Psoas muscle (tissue), 8 donors: ENCODE results near the gene ULK3. TPM values are rescaled to one million over a fixed set of nuclear protein-coding genes. Genes with fewer than 3 reads are reported as not detected.

Experiments
- ATAC-seq, 4 donors: fragments of 200-7000 bp; cut with Tn5 transposase; one replicate each; pipeline ENCODE4 v1.9.1; 2020; ENCODE audit warnings: moderate library complexity in 3 of 4, mild to moderate bottlenecking in 2 of 4
- DNase-seq, 2 donors: peaks; one replicate each; pipeline ENCODE4 v3.0.0-alpha.2; 2020
- H3K27ac ChIP-seq: fragments of 200-600 bp; one replicate; pipeline ENCODE4 v1.8.0; 2022
- H3K27me3 ChIP-seq, 3 donors: fragments of 200-600 bp in 1 of 3; one replicate each; pipeline versions ENCODE4 v1.6.1 to v1.8.0; 2013 to 2022; ENCODE audit warnings: low read length in 2 of 3, mild to moderate bottlenecking in 2 of 3, moderate library complexity in 1 of 3; ENCODE audit not compliant: insufficient read depth in 3 of 3
- H3K36me3 ChIP-seq, 2 donors: fragments of 200-600 bp in 1 of 2; one replicate each; pipeline versions ENCODE4 v1.6.1 to v1.8.0; 2013 to 2022; ENCODE audit warnings: low read depth in 1 of 2, mild to moderate bottlenecking in 1 of 2, moderate library complexity in 1 of 2; ENCODE audit not compliant: insufficient read depth in 1 of 2
- H3K4me1 ChIP-seq: fragments of 200-600 bp; one replicate; pipeline ENCODE4 v1.8.0; 2022
- H3K4me3 ChIP-seq: fragments of 200-600 bp; one replicate; pipeline ENCODE4 v1.8.0; 2022; ENCODE audit warnings: mild to moderate bottlenecking
- H3K9me3 ChIP-seq: fragments of 200-600 bp; one replicate; pipeline ENCODE4 v1.8.0; 2022
- WGBS, 3 donors: extraction: QIAGEN DNeasy Blood & Tissue Kit; methylation state at CpG; one replicate each; pipeline versions ENCODE4 v1.1.6 to v1.1.7; 2013; 5-methylcytosine and 5-hydroxymethylcytosine counted together
- intact Hi-C, 2 donors: fragments of 100-400 bp; cut with DNase I; formaldehyde crosslinking; loops; one replicate each; pipeline versions ENCODE4 v1.11.0 to v1.14.2; 2022
- polyA plus RNA-seq, 3 donors: library from polyadenylated mRNA; stranded (reverse); fragments of 200-250 nt; gene quantifications; one replicate each; pipeline ENCODE4 v1.2.3, GENCODE V29; 2013
- total RNA-seq, 4 donors: library from RNA; stranded (reverse); fragmentation: NEBNext Ultra II Directional in 2 of 4; extraction: Animal tissue kit (Norgen Biotek cat#: 25700) in 2 of 4; gene quantifications; one replicate each; pipeline versions ENCODE4 v1.2.1 to v1.2.4, GENCODE V29; 2021 to 2023
- TF ChIP-seq, protein P1 (sequence below): fragments of 200-600 bp; IDR thresholded peaks from one replicate; pipeline ENCODE4 v1.8.0; 2022; ENCODE audit warnings: antibody characterized with exemption
- donor health status: healthy with polysubstance abuse.
- donor health status: DM: no; HTN: no; CAD: no; lungs with moderate emphysema.
- donor health status: Bipolar disorder and iron deficiency.
- donor health status: healthy.
- donor health status: DM: yes; HTN: yes; CAD: no.
- donor health status: DM: no; HTN: no; CAD: no.
- donor health status: DM: no; HTN: no; CAD: no.
- donor health status: DM: yes; HTN: yes; CAD: no.

The ULK3 gene
- total and polyA plus RNA-seq, 7 donors = 17.7 to 43.5 (median 33.2) TPM

DNA sequence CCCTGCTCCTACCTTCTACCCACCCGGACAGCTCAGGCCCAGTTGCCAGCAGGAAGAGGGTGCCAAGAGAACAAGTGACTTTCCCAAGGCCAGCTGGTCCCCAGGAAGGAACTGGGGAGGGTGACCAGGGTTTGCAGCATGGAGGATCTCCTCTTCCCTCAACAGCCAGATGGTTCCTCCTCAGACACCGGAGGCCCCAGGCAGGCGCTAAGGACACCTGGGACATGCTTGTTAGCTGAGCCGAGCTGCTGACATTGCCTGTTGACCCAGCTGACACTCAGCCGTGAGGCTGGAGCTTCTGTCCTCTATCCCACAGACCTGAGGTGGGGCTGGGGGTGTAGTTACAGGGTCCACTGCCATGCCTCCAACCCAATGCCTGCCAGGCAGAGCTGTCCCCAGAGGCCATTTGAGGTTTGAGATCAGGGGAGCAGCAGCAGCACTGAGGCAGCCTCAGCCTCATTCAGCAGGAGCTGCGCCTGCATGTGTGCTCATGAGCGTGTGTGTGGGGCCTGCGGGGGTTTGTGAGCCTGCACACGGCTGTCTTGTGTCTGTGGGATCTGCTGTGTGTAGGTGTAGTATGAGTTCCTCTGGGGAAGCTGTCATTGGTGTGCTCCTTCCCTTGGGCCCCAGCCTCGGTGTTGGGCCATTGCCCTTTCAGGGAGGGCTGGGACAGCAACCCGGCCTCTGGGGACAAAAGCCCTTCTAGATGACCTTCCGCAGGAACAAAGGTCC, 9.4 kb downstream of the ULK3 start:
- Histone ChIP-seq H3K4me3 (no peak overlapping the region), H3K36me3 (peaks cover 0 to 28% of the 10 kb centered on the region in 2 donors), H3K4me1 (peaks cover 17% of the 10 kb centered on the region), H3K27ac (no peak overlapping the region), H3K9me3 (no peaks in the 10 kb centered on the region), H3K27me3 (no peaks in the 10 kb centered on the region)
- 60 to 74% (median 69%) methylated on average over 12 of the region's 12 CpGs for WGBS, 3 donors
- DNase-seq (no peak), ATAC-seq (no peak)
- intact Hi-C loops = no loop called here
- TF ChIP-seq, protein P1, sequence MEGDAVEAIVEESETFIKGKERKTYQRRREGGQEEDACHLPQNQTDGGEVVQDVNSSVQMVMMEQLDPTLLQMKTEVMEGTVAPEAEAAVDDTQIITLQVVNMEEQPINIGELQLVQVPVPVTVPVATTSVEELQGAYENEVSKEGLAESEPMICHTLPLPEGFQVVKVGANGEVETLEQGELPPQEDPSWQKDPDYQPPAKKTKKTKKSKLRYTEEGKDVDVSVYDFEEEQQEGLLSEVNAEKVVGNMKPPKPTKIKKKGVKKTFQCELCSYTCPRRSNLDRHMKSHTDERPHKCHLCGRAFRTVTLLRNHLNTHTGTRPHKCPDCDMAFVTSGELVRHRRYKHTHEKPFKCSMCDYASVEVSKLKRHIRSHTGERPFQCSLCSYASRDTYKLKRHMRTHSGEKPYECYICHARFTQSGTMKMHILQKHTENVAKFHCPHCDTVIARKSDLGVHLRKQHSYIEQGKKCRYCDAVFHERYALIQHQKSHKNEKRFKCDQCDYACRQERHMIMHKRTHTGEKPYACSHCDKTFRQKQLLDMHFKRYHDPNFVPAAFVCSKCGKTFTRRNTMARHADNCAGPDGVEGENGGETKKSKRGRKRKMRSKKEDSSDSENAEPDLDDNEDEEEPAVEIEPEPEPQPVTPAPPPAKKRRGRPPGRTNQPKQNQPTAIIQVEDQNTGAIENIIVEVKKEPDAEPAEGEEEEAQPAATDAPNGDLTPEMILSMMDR = no peak

DNA sequence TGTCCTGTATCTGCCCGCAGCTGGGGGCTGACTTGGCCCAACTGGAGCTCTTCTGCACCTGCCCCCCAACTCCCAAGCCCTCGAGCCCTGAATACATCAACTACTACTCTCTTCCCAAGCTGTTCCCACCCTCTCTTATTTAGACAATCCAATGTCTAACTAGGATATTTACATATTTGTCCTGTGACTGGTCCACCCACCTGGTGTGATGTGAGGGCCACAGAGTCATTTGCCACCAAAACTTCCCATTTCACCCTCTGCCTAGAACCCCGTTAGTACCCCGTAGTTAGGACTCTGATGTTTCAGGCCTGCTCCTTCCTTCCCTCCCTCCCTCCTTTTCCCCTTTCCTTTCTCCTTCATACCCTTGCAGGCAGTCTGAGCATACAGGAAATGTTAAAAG, 10.1 kb downstream of the ULK3 start:
- no peak overlapping the region for H3K27ac ChIP-seq
- H3K27me3 ChIP-seq = peaks cover 0 to 1% (median 0%) of the 10 kb centered on the region in 3 donors
- peaks cover 0 to 21% of the 10 kb centered on the region in 2 donors for H3K36me3 ChIP-seq
- WGBS, 3 donors = 74 to 79% (median 76%) methylated on average over 4 of the region's 4 CpGs
- intact Hi-C loops = no loop called here
- TF ChIP-seq, protein P1 = no peak
- H3K4me1 ChIP-seq = peaks cover 17% of the 10 kb centered on the region
- DNase-seq (no peak), ATAC-seq (no peak)
- no peak overlapping the region for H3K4me3 ChIP-seq
- no peaks in the 10 kb centered on the region for H3K9me3 ChIP-seq

DNA sequence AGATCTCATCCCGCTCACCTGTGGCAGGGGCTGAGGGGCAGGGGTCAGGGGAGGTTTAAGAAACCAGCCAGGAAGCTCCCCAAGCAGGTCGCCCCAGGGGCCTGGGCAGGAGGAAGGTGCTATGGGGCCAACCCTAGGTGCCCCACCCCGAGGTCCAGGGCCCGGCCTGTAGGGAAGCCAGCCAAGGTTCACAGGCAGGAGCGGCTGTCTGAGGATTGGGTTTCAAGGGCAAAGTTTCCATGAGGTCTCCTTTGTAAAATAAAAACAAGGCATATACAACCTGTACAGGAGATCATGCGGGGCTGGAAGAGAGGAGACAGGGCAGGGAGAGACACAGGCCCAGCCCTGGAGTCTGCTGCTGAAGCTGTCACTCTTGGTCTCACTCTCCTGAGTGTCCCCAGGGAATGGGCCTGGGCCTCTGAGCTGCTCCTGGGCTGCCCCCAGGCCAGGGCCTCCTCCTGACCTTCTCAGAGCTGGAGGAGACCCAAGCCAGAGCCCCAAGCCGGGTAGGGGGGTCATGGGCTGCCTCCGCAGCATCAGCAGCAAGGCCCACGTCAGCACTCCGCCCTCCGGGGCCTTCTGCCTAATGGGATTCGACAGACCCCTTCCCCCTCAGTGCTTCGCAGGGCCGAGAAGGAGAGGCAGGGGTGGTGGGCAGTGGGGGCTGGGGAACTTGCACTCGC, 11.0 kb downstream of the ULK3 start:
- Histone ChIP-seq H3K27me3 (peaks cover 0 to 5% (median 1%) of the 10 kb centered on the region in 3 donors), H3K9me3 (no peaks in the 10 kb centered on the region), H3K4me3 (no peak overlapping the region), H3K36me3 (peaks cover 0 to 12% of the 10 kb centered on the region in 2 donors), H3K4me1 (peaks cover 17% of the 10 kb centered on the region), H3K27ac (peak overlapping the region; percentile 41)
- TF ChIP-seq, protein P1 = no peak
- WGBS, 3 donors = 55 to 58% (median 57%) methylated on average over 15 of the region's 15 CpGs
- DNase-seq (no peak), ATAC-seq (peak in 3 of 4 donors; percentile 25 to 63 (median 53))
- intact Hi-C loops = no loop called here

DNA sequence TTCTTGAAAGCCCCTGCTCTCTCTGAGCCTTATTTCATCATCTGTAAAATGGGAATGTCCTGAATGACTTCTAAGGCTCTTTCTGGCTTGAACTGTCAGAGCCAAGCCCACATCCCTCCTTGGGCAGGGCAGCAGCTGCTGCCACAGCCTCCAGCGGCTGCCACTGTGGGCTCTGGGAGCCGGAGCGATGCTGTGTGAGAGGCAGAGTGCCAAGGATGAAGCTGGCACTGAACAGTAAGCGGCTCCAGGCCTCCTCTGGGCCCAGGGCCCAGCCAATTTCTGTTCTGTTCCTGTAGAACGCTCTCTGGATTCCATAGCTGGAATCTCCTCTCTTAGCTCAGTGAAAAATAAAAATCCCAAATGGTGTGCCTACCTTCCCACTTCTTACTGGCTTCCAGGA, 12.1 kb downstream of the ULK3 start:
- Histone ChIP-seq H3K9me3 (no peaks in the 10 kb centered on the region), H3K27ac (peak overlapping the region; percentile 16), H3K4me1 (peaks cover 17% of the 10 kb centered on the region), H3K36me3 (peaks cover 0 to 1% of the 10 kb centered on the region in 2 donors), H3K27me3 (peaks cover 0 to 10% (median 1%) of the 10 kb centered on the region in 3 donors), H3K4me3 (no peak overlapping the region)
- WGBS, 3 donors = 14 to 46% (median 29%) methylated on average over 5 of the region's 5 CpGs
- DNase-seq (no peak), ATAC-seq (peak in 3 of 4 donors; percentile 37 to 57 (median 45))
- intact Hi-C loops = no loop called here
- TF ChIP-seq, protein P1 = no peak
